ENCODE results near the gene ZNF691. TPM values are rescaled to one million over a fixed set of nuclear protein-coding genes. Genes with fewer than 3 reads are reported as not detected.
A peak's percentile ranks its signal among the peaks of the same experiment; 100 is the strongest.

Gene ZNF691
- polyA plus RNA-seq, 1 donor: 11.8 TPM

DNA sequence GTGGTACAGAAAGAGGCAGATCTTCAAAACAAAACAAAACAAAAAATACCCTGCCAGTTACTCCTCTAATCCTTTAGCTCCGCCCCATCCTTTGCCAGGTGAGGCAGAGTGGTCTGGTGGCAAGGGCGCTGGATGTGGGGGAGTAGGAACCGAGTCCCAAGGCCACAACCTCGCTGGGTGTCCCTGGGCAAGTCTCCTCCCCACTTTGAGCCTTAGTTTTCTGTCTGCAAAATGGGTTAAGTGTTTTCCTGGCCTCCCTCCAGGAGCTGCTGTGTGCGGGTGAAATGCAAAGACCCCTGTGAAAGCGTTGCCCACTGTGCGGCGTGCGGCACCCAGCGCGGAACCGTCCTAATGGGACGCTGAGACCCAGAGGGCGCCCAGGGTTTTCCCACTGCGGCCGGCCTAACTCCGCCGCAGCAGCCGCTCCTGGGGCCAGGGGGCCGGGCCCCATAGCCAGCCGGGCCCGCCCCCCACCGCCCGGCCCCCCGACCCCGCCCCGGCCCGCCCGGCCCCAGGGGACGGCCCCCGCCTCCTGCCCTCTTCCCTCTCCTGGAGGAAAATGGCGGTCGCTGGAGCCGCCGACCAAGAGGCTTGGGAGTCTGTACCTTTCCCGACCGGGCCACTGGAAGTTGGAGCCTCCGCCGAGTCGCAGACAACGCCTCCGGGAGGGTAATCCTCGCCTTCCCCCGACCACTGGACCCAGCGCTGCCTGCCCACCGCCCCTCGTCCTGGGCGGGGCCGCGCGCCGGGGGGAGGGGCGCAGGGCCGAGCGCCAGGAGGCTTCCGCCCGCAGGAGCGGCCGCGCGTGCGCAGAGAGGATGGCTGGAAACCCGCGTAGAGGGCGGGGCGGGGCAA, 29.6 kb upstream of the ZNF691 start, which contains the start of the genes ERMAP and SVBP:
ERMAP (plus strand) TSS at position 538 of the 855 bp plus-strand sequence. CDS start 13,327 bp downstream, outside the sequence.
SVBP (minus strand) TSS at position 813 of the 855 bp plus-strand sequence. CDS start 853 bp downstream, outside the sequence.
- no CpG with 5 or more reads among the region's 66 CpGs for WGBS (ENCODE audit: insufficient coverage, low lambda C conversion rate)
- peak; percentile 90 to 92 for DNase-seq

DNA sequence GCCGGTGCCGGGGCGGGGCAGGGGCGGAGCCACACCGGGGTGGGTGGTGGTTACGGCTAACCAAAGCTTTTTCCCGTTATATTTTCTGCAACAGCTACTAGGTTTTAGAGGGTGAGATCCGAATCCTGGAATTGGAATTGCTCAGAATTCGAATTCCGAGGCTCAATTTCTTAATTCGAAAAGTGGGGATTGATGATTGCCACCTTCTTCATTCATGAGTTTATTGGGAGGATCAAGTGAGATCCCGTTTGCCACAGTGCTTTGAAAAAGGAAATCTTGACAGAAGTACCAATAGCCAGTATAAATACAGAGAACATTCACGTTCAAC, 29.0 kb upstream of the ZNF691 start:
- H3K4me3 ChIP-seq (ENCODE audit: low read length): peak overlapping the region; percentile 37
- no peak overlapping the region for H3K27ac ChIP-seq (ENCODE audit: low read length)
- no peaks in the 10 kb centered on the region for H3K36me3 ChIP-seq (ENCODE audit: control insufficient read depth, insufficient read depth, low read length)
- H3K27me3 ChIP-seq (ENCODE audit: control insufficient read depth, insufficient read depth, low read length): no peaks in the 10 kb centered on the region
- H3K4me1 ChIP-seq (ENCODE audit: control insufficient read depth, insufficient read depth, low read length): peaks cover 3% of the 10 kb centered on the region
- H3K9me3 ChIP-seq (ENCODE audit: control insufficient read depth, low read depth, low read length): no peaks in the 10 kb centered on the region
- DNase-seq: peak in 1 of 2 donors; percentile 4
- 0% methylated on average over 2 of the region's 13 CpGs for WGBS (ENCODE audit: insufficient coverage, low lambda C conversion rate)

More for the DNA sequence above, 29.6 kb upstream of the ZNF691 start, which contains the start of the genes ERMAP and SVBP:
- H3K4me1 ChIP-seq (ENCODE audit: control insufficient read depth, insufficient read depth, low read length): peaks cover 3% of the 10 kb centered on the region
- no peaks in the 10 kb centered on the region for H3K36me3 ChIP-seq (ENCODE audit: control insufficient read depth, insufficient read depth, low read length)
- no peaks in the 10 kb centered on the region for H3K27me3 ChIP-seq (ENCODE audit: control insufficient read depth, insufficient read depth, low read length)
- H3K9me3 ChIP-seq (ENCODE audit: control insufficient read depth, low read depth, low read length): no peaks in the 10 kb centered on the region
- peak within 1 kb of the TSS; percentile 73 for H3K4me3 ChIP-seq (ENCODE audit: low read length)
- H3K27ac ChIP-seq (ENCODE audit: low read length): peak within 1 kb of the TSS; percentile 98

DNA sequence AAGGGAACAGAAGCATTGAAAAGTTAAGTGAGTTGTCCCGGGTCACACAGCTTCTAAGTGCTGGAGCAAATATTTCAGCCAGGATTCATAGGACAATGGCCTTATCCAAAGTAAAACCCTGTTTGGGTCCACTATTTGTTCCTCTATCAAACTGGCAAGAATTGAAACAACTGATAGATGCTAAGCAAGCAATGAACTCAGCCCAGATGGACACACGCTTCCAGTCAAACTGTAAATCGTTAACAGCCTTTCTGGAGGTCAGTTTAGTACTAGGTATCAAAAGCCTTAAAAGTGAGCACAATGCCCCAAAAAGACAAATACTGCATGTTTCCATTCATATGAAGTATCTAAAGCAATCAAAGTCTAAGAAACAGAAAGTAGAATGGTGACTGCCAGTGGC, 28.4 kb upstream of the ZNF691 start:
- Histone ChIP-seq H3K27ac (ENCODE audit: low read length) (no peak overlapping the region), H3K27me3 (ENCODE audit: control insufficient read depth, insufficient read depth, low read length) (no peaks in the 10 kb centered on the region), H3K9me3 (ENCODE audit: control insufficient read depth, low read depth, low read length) (no peaks in the 10 kb centered on the region), H3K4me1 (ENCODE audit: control insufficient read depth, insufficient read depth, low read length) (peaks cover 3% of the 10 kb centered on the region), H3K4me3 (ENCODE audit: low read length) (no peak overlapping the region), H3K36me3 (ENCODE audit: control insufficient read depth, insufficient read depth, low read length) (no peaks in the 10 kb centered on the region)
- WGBS (ENCODE audit: insufficient coverage, low lambda C conversion rate): no CpG with 5 or more reads among the region's 3 CpGs
- no peak for DNase-seq

DNA sequence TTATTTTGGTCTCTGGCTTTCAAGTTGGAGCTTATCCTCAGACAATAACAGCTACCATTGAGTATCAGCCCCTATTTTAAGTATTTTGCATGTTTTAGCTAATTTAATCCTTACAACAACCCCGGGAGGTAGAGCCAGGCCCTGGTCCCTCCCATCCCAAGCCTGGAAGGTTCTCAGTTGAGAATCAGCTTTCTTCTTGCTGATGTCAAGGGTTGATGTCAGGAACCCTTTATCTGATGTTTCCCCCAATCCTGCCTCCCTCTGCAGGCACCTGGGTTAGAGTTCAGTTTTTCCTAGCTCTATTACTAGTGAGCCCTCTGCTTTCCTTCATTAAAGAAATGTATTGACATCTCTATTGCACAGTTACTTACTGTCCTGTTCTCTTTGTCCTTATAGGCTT, 25.6 kb upstream of the ZNF691 start:
- no CpG with 5 or more reads among the region's 1 CpG for WGBS (ENCODE audit: insufficient coverage, low lambda C conversion rate)
- no peak overlapping the region for H3K27ac ChIP-seq (ENCODE audit: low read length)
- no peaks in the 10 kb centered on the region for H3K36me3 ChIP-seq (ENCODE audit: control insufficient read depth, insufficient read depth, low read length)
- DNase-seq: no peak
- no peaks in the 10 kb centered on the region for H3K9me3 ChIP-seq (ENCODE audit: control insufficient read depth, low read depth, low read length)
- no peak overlapping the region for H3K4me3 ChIP-seq (ENCODE audit: low read length)
- no peaks in the 10 kb centered on the region for H3K27me3 ChIP-seq (ENCODE audit: control insufficient read depth, insufficient read depth, low read length)
- H3K4me1 ChIP-seq (ENCODE audit: control insufficient read depth, insufficient read depth, low read length): peaks cover 5% of the 10 kb centered on the region

DNA sequence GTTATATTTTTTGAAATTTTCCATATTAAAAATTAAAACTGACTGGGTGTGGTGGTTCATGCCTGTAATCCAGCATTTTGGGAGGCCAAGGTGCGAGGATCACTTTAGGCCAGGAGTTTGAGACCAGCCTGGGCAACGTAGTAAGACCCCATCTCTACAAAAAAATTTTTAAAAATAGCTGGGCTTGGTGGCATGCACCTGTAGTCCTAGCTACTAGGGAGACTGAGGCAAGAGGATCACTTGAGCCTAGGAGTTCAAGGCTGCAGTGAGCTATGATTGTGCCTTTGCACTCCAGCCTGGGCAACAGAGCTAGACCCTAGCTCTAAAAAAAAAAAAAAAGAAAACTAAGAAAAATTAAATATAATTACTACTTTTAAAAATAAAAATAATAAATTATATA, 24.7 kb upstream of the ZNF691 start:
- H3K27ac ChIP-seq (ENCODE audit: low read length): no peak overlapping the region
- DNase-seq: no peak
- H3K36me3 ChIP-seq (ENCODE audit: control insufficient read depth, insufficient read depth, low read length): no peaks in the 10 kb centered on the region
- H3K4me1 ChIP-seq (ENCODE audit: control insufficient read depth, insufficient read depth, low read length): peaks cover 3% of the 10 kb centered on the region
- H3K4me3 ChIP-seq (ENCODE audit: low read length): no peak overlapping the region
- no peaks in the 10 kb centered on the region for H3K9me3 ChIP-seq (ENCODE audit: control insufficient read depth, low read depth, low read length)
- no CpG with 5 or more reads among the region's 2 CpGs for WGBS (ENCODE audit: insufficient coverage, low lambda C conversion rate)
- H3K27me3 ChIP-seq (ENCODE audit: control insufficient read depth, insufficient read depth, low read length): no peaks in the 10 kb centered on the region

DNA sequence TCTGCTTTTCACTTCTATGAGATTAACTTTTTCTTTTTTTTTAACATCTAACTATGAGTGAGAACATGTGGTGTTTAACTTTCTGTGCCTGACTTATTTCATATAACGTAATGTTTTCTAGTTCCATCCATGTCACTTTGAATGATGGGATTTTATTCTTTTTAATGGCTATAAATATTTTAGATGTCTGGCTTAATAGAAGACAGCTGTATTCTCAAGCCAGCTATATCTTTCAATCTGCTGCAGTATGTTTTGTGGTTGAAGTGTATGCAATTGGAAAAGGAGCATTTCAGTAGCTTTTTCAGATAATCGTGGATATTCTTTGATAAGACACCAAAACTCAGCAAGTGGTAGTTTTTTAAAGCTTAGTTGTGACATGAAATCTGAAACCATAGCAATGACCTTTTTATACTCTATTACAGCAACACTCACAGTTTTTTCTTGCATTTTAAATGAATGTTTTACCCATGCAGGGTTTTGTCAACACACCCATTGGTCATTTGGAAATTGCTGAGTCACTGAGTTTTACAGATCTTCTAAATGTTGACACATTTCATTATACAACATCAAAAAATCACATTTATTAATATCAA, 23.5 kb upstream of the ZNF691 start:
- Histone ChIP-seq H3K9me3 (ENCODE audit: control insufficient read depth, low read depth, low read length) (no peaks in the 10 kb centered on the region), H3K4me3 (ENCODE audit: low read length) (no peak overlapping the region), H3K4me1 (ENCODE audit: control insufficient read depth, insufficient read depth, low read length) (peaks cover 3% of the 10 kb centered on the region), H3K36me3 (ENCODE audit: control insufficient read depth, insufficient read depth, low read length) (no peaks in the 10 kb centered on the region), H3K27me3 (ENCODE audit: control insufficient read depth, insufficient read depth, low read length) (no peaks in the 10 kb centered on the region), H3K27ac (ENCODE audit: low read length) (no peak overlapping the region)
- no peak for DNase-seq
- WGBS (ENCODE audit: insufficient coverage, low lambda C conversion rate): 100% methylated on average over 2 of the region's 2 CpGs

DNA sequence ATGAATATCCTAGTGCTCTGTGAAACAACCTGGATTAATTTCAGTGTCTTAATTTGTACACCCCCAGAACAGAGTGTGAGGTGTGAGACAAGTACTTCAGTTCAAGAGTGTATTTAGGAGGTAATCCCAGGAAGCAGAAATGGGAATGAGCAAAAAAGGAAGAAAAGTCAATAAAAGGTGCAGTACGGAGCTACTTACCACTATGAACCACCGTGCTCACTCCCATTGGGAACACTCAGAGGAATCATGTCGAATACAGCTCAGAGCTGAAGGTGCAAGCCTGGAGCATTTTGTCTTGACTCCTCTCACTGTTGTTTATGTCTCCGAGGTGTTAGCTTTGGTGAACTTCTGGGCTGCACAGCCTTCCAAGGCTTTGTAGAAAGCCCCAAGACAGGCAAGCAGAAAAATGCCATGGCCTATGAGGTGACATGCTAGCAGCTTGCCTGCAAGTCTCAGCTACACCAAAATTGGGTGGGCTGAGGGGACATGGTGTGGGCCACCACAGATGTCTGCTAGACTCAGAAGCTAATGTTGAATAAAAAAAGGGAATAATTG, 21.9 kb upstream of the ZNF691 start:
- WGBS (ENCODE audit: insufficient coverage, low lambda C conversion rate): no CpG with 5 or more reads among the region's 4 CpGs
- no peak for DNase-seq
- Histone ChIP-seq H3K4me3 (ENCODE audit: low read length) (no peak overlapping the region), H3K9me3 (ENCODE audit: control insufficient read depth, low read depth, low read length) (no peaks in the 10 kb centered on the region), H3K36me3 (ENCODE audit: control insufficient read depth, insufficient read depth, low read length) (no peaks in the 10 kb centered on the region), H3K27ac (ENCODE audit: low read length) (no peak overlapping the region), H3K27me3 (ENCODE audit: control insufficient read depth, insufficient read depth, low read length) (no peaks in the 10 kb centered on the region), H3K4me1 (ENCODE audit: control insufficient read depth, insufficient read depth, low read length) (peaks cover 3% of the 10 kb centered on the region)

DNA sequence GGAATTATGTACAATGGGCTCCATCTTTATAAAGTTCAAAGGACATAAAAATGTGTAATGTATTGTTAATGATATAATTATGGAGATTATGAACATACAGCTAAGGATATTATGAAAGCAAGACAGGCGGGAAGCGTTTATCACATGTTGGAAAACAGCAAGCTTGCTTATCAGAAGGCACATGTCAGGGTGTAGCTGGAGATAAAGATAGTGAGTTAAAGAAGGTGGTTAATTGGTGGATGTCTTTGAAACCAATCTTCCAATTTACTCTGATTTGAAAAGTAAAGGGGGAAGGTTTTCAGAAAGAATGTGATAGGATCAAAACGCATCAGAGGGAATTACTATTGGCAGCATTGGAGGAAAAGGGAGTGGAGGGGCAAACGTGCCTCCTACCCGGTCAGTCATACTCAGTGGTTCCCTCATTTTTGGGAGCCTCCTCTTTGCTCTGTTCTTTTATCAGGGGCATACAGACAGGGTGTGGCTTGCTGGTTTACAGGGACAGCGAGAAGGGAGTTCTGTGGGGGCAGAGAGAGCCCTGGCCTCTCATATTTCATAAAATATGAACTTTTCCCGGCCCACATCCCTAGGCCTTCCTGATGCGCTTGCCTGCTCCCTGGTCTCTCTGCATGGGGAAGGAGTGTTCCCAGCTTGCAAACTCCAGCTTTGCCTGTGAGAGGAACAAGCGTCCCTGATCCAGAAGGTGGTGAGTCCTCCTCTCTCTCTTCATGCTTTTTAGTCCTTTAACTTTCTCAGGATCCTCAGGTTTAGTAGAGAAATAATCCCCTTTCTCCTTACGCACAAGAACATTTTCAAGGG, 21.2 kb upstream of the ZNF691 start:
- 20% methylated on average over 3 of the region's 10 CpGs for WGBS (ENCODE audit: insufficient coverage, low lambda C conversion rate)

DNA sequence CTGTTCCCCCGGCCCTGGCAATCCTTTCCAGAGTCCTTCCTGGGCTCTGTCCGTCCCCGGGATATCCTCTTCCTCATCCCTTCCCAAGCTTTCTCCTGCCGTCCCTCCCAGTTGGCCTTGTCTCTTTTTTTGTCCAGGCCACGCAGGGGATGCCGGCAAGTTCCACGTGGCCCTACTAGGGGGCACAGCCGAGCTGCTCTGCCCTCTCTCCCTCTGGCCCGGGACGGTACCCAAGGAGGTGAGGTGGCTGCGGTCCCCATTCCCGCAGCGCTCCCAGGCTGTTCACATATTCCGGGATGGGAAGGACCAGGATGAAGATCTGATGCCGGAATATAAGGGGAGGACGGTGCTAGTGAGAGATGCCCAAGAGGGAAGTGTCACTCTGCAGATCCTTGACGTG, 15.8 kb upstream of the ZNF691 start:
- Histone ChIP-seq H3K9me3 (ENCODE audit: control insufficient read depth, low read depth, low read length) (no peaks in the 10 kb centered on the region), H3K27ac (ENCODE audit: low read length) (no peak overlapping the region), H3K36me3 (ENCODE audit: control insufficient read depth, insufficient read depth, low read length) (peaks cover 19% of the 10 kb centered on the region), H3K27me3 (ENCODE audit: control insufficient read depth, insufficient read depth, low read length) (no peaks in the 10 kb centered on the region), H3K4me3 (ENCODE audit: low read length) (no peak overlapping the region), H3K4me1 (ENCODE audit: control insufficient read depth, insufficient read depth, low read length) (no peaks in the 10 kb centered on the region)
- no peak for DNase-seq
- 100% methylated on average over 1 of the region's 17 CpGs for WGBS (ENCODE audit: insufficient coverage, low lambda C conversion rate)

More for the DNA sequence above, 21.2 kb upstream of the ZNF691 start:
- Histone ChIP-seq H3K27ac (ENCODE audit: low read length) (no peak overlapping the region), H3K36me3 (ENCODE audit: control insufficient read depth, insufficient read depth, low read length) (peaks cover 2% of the 10 kb centered on the region), H3K4me1 (ENCODE audit: control insufficient read depth, insufficient read depth, low read length) (peaks cover 3% of the 10 kb centered on the region), H3K9me3 (ENCODE audit: control insufficient read depth, low read depth, low read length) (no peaks in the 10 kb centered on the region), H3K4me3 (ENCODE audit: low read length) (no peak overlapping the region), H3K27me3 (ENCODE audit: control insufficient read depth, insufficient read depth, low read length) (no peaks in the 10 kb centered on the region)
- peak in 1 of 2 donors; percentile 20 for DNase-seq

DNA sequence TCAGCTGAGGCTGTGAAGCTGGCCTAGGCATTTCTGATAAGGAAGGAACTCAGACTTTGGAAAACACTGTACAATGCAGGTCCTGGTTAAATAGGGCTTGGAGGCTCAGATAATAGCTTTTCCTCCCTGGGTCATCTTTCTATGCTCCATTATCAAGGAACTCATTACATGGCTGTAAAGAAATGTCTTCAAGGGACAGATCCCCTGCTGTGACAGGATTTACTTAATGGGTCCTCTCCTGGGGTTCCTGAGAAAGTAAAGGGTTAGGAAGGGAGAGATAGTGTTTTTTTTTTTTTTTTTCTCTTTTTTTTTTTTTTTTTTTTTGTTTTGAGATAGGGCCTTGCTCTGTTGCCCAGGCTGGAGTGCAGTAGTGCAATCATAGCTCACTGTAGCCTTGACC, 15.1 kb upstream of the ZNF691 start:
- no peak overlapping the region for H3K27ac ChIP-seq (ENCODE audit: low read length)
- no peak overlapping the region for H3K4me3 ChIP-seq (ENCODE audit: low read length)
- no peaks in the 10 kb centered on the region for H3K4me1 ChIP-seq (ENCODE audit: control insufficient read depth, insufficient read depth, low read length)

More for the DNA sequence above, 15.1 kb upstream of the ZNF691 start:
- Histone ChIP-seq H3K9me3 (ENCODE audit: control insufficient read depth, low read depth, low read length) (no peaks in the 10 kb centered on the region), H3K27me3 (ENCODE audit: control insufficient read depth, insufficient read depth, low read length) (no peaks in the 10 kb centered on the region), H3K36me3 (ENCODE audit: control insufficient read depth, insufficient read depth, low read length) (peaks cover 19% of the 10 kb centered on the region)
- DNase-seq: no peak
